ENCODE data around the gene NDUFAF8. TPM values are rescaled to one million over a fixed set of nuclear protein-coding genes. Genes with fewer than 3 reads are reported as not detected.
"Not testable (repeated sequence)": the region's sequence is repeated elsewhere in the genome, so short reads cannot be mapped to it uniquely, and the experiment has no call there.

The NDUFAF8 gene
- polyA plus RNA-seq, 1 donor, result 39.2 TPM

- peak; percentile 84 for DNase-seq (ENCODE audit: low read depth)
These were observed 16.0 kb upstream of the NDUFAF8 start, which contains the start of gene CEP131 for GRCh38 chr17:81222906-81223761. Gene CEP131 (minus strand): TSS chr17:81222965. CDS start chr17:81220056, 2,909 bp downstream.

GRCh38 chr17:81223762-81224130 is 15.4 kb upstream of the NDUFAF8 start:
- no peak for DNase-seq (ENCODE audit: low read depth)

GRCh38 chr17:81227630-81228029 is 11.5 kb upstream of the NDUFAF8 start:
- DNase-seq (ENCODE audit: low read depth), result not testable (repeated sequence)

- DNase-seq (ENCODE audit: low read depth), result no peak
These were observed 10.7 kb upstream of the NDUFAF8 start for GRCh38 chr17:81228420-81228819.

GRCh38 chr17:81228834-81229665 is 10.1 kb upstream of the NDUFAF8 start:
- DNase-seq (ENCODE audit: low read depth), result no peak

- no peak for DNase-seq (ENCODE audit: low read depth)
These were observed 9.5 kb upstream of the NDUFAF8 start for GRCh38 chr17:81229666-81229920.

- no peak for DNase-seq (ENCODE audit: low read depth)
These were observed 8.9 kb upstream of the NDUFAF8 start for GRCh38 chr17:81230043-81230820.

- no peak for DNase-seq (ENCODE audit: low read depth)
These were observed 7.9 kb upstream of the NDUFAF8 start for GRCh38 chr17:81231121-81231645.

GRCh38 chr17:81231766-81232581 is 7.1 kb upstream of the NDUFAF8 start:
- DNase-seq (ENCODE audit: low read depth), result no peak

- no peak for DNase-seq (ENCODE audit: low read depth)
These were observed 6.4 kb upstream of the NDUFAF8 start for GRCh38 chr17:81232616-81233241.

- no peak for DNase-seq (ENCODE audit: low read depth)
These were observed 5.8 kb upstream of the NDUFAF8 start for GRCh38 chr17:81233316-81233715.

- no peak for DNase-seq (ENCODE audit: low read depth)
These were observed 5.2 kb upstream of the NDUFAF8 start for GRCh38 chr17:81233811-81234505.

GRCh38 chr17:81234506-81234855 is 4.6 kb upstream of the NDUFAF8 start:
- no peak for DNase-seq (ENCODE audit: low read depth)

- DNase-seq (ENCODE audit: low read depth), result no peak
These were observed 3.9 kb upstream of the NDUFAF8 start for GRCh38 chr17:81234940-81235821.

GRCh38 chr17:81235822-81236740 is 3.0 kb upstream of the NDUFAF8 start:
- DNase-seq (ENCODE audit: low read depth), result no peak

GRCh38 chr17:81236784-81237183 is 2.3 kb upstream of the NDUFAF8 start:
- no peak for DNase-seq (ENCODE audit: low read depth)

GRCh38 chr17:81237591-81238489 is 1.3 kb upstream of the NDUFAF8 start:
- no peak for DNase-seq (ENCODE audit: low read depth)

Data from forelimb muscle (tissue), 1 donor.